ENCODE data around the gene NDRG4. TPM values are rescaled to one million over a fixed set of nuclear protein-coding genes. Genes with fewer than 3 reads are reported as not detected.

NDRG4 gene
- total RNA-seq, 4 donors from 2014 or later, result 16.0 to 89.4 (median 56.1) TPM

DNA sequence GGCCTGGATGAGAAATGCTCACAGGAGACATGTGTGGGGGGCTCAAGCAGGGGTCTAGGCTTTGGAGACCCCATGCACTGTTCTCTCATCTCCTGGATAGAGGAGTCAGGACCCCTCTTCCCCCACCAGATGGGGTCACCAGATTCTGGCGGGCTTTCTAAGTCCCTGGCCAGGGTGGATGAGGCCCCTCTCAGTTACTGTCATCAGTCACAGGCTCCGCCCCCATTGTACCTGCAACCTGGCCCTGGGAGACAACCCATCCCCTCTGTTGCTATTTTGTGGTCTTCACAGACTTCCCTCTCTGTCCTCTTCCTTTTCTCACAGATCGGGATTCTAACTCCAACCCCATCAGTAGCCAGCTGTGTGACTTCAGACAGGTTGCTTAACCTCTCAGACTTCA lies 33.5 kb upstream of the NDRG4 start:
- no peaks in the 10 kb centered on the region for H3K4me1 ChIP-seq
- DNase-seq, result no peak
- no peaks in the 10 kb centered on the region for H3K36me3 ChIP-seq
- TF ChIP-seq, protein P1, sequence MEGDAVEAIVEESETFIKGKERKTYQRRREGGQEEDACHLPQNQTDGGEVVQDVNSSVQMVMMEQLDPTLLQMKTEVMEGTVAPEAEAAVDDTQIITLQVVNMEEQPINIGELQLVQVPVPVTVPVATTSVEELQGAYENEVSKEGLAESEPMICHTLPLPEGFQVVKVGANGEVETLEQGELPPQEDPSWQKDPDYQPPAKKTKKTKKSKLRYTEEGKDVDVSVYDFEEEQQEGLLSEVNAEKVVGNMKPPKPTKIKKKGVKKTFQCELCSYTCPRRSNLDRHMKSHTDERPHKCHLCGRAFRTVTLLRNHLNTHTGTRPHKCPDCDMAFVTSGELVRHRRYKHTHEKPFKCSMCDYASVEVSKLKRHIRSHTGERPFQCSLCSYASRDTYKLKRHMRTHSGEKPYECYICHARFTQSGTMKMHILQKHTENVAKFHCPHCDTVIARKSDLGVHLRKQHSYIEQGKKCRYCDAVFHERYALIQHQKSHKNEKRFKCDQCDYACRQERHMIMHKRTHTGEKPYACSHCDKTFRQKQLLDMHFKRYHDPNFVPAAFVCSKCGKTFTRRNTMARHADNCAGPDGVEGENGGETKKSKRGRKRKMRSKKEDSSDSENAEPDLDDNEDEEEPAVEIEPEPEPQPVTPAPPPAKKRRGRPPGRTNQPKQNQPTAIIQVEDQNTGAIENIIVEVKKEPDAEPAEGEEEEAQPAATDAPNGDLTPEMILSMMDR (IDR thresholded peaks at IDR 0.05), result no peak
- no peak for TF ChIP-seq POLR2A (IDR thresholded peaks at IDR 0.05)
- H3K9me3 ChIP-seq, result no peaks in the 10 kb centered on the region
- intact Hi-C loops (cut with DNase I; ENCODE audit: low total_unique reads), result no loop called here
- no peak overlapping the region for H3K27ac ChIP-seq
- no peaks in the 10 kb centered on the region for H3K27me3 ChIP-seq
- H3K4me3 ChIP-seq, result no peak overlapping the region

DNA sequence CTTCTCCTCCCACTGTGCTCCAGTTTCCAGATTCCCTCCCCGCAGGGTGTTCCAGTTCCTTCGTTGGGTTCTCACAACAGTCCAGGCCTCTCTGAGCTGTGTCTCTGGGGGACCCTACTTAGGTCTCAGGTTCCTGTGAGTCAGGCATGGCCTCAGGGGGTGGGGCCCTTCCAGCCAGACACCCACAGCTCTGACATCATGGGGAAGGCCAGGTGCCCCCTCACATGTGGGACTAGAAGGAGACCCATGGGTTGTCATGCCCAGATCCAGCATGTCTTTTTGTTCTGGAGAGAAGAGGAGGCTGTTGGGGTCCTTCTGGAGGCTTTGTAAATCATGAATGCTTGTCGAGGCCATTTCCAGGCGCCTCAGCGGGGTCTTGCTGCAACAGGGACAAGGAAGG lies 32.0 kb upstream of the NDRG4 start:
- DNase-seq, result no peak
- H3K27me3 ChIP-seq, result no peaks in the 10 kb centered on the region
- intact Hi-C loops (cut with DNase I; ENCODE audit: low total_unique reads), result no loop called here
- no peak overlapping the region for H3K4me3 ChIP-seq
- TF ChIP-seq POLR2A (IDR thresholded peaks at IDR 0.05), result no peak
- no peak overlapping the region for H3K27ac ChIP-seq
- H3K4me1 ChIP-seq, result no peaks in the 10 kb centered on the region
- no peaks in the 10 kb centered on the region for H3K36me3 ChIP-seq
- no peaks in the 10 kb centered on the region for H3K9me3 ChIP-seq

DNA sequence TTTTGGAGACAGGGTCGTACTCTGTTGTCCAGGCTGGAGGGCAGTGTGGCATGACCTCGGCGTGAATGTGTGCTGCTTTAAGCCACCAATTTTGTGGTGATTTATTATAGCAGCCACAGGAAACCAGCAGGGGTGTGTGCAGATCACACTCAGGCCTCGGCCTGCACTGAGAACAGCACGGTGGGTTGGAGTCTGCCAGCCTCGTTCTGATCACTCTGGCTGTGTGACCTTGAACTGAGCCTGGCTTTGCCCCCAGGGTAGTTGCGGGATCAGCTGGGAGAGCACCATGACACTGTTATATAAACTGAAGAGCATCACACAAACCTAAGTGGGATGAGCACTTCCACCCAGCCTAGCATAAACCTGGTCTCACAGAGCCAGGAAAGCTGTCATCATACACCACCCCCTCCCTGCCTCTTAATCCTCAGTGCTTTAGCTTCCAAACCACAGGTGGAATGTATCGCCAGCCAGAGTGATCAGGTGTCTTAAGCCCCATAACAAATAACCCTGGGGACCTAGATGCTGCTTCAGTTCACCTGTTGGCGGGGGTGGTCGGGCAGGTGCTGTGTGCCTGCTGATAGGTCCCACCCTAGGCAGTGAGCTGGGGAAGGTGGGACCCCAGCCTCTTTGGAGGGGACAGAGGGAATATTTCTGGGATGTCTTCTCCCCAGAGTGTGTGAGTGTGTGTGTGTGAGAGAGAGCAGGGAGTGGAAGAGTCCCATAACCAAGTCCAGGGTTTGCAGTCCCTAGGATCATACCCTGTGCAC lies 28.6 kb upstream of the NDRG4 start:
- no peak for DNase-seq
- Histone ChIP-seq H3K4me1 (no peaks in the 10 kb centered on the region), H3K27me3 (no peaks in the 10 kb centered on the region), H3K4me3 (no peak overlapping the region), H3K9me3 (no peaks in the 10 kb centered on the region), H3K27ac (no peak overlapping the region), H3K36me3 (no peaks in the 10 kb centered on the region)
- TF ChIP-seq POLR2A (IDR thresholded peaks at IDR 0.05), result no peak
- TF ChIP-seq, protein P1 (IDR thresholded peaks at IDR 0.05), result no peak
- intact Hi-C loops (cut with DNase I; ENCODE audit: low total_unique reads), result no loop called here

DNA sequence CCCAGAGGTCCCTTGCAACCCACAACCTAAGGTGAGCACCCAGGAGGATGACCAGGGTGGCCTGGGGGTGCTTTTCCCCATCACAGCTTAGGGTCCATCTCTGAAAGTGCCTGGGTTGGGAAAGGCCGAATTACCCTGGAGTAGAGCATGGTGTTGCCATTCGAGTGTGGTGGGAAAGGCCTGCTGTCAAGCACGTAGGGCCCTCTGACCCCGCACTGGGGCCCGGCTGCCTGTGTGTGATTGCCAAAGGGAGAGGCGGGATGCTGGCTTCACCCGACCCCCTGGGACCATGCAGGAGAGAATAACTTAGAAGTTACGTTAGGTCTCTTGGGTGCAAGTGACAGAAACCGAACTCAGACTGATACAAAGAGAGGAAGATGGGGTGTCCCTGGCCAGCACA lies 27.7 kb upstream of the NDRG4 start:
- TF ChIP-seq, protein P1 (IDR thresholded peaks at IDR 0.05), result no peak
- no peak for TF ChIP-seq POLR2A (IDR thresholded peaks at IDR 0.05)
- no peaks in the 10 kb centered on the region for H3K9me3 ChIP-seq
- H3K27ac ChIP-seq, result no peak overlapping the region
- no peak overlapping the region for H3K4me3 ChIP-seq
- intact Hi-C loops (cut with DNase I; ENCODE audit: low total_unique reads), result no loop called here
- DNase-seq, result no peak
- H3K36me3 ChIP-seq, result no peaks in the 10 kb centered on the region
- no peaks in the 10 kb centered on the region for H3K4me1 ChIP-seq
- H3K27me3 ChIP-seq, result no peaks in the 10 kb centered on the region

DNA sequence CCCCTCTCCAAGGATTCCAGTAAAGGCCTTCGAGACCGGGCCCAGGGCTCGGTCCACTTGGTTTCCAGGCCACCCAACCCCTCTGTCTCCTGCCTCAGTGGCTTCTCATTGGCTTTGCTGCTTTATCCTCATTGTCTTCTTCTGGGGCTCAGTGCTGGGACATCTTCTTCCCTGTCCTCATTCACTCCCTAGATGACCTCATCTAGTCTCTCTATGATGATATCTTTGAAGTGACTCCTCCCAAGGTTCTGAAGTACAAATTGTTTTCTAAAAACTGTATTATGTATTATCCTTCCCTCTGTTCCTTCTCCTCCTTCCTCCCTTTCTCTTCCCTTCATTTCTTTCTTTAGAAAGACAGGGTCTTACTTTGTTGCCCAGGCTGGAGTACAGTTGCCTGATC lies 27.1 kb upstream of the NDRG4 start:
- H3K27ac ChIP-seq, result no peak overlapping the region
- H3K4me3 ChIP-seq, result no peak overlapping the region
- H3K27me3 ChIP-seq, result no peaks in the 10 kb centered on the region
- DNase-seq, result no peak
- intact Hi-C loops (cut with DNase I; ENCODE audit: low total_unique reads), result no loop called here
- no peak for TF ChIP-seq POLR2A (IDR thresholded peaks at IDR 0.05)
- TF ChIP-seq, protein P1 (IDR thresholded peaks at IDR 0.05), result no peak
- H3K36me3 ChIP-seq, result no peaks in the 10 kb centered on the region
- H3K9me3 ChIP-seq, result no peaks in the 10 kb centered on the region
- no peaks in the 10 kb centered on the region for H3K4me1 ChIP-seq

All from uterus (tissue), 4 donors.